ENCODE measurements around the gene RTL1. TPM values are rescaled to one million over a fixed set of nuclear protein-coding genes. Genes with fewer than 3 reads are reported as not detected.

RTL1 gene
- not detected for total RNA-seq
- not detected for polyA plus RNA-seq
- long read RNA-seq, donor 1, result 0 reads
- long read RNA-seq, donor 2, result 0 reads
- long read RNA-seq, donor 3, result 0 reads
- long read RNA-seq, donor 4, result 0 reads
- long read RNA-seq, donor 5, full-length matches to known transcripts, result 1 of 1 reads
- long read RNA-seq, donor 5, partial matches to known transcripts, result 0 of 1 reads
- long read RNA-seq, donor 5, other reads (novel, unspliced or antisense), result 0 of 1 reads
- long read RNA-seq, donor 6, full-length matches to known transcripts, result 1 of 1 reads
- long read RNA-seq, donor 6, partial matches to known transcripts, result 0 of 1 reads
- long read RNA-seq, donor 6, other reads (novel, unspliced or antisense), result 0 of 1 reads
- long read RNA-seq, donor 7, result 0 reads
- long read RNA-seq, donor 8, result 0 reads
- long read RNA-seq, donor 9, result 0 reads
- long read RNA-seq, donor 10, result 0 reads

GRCh38 chr14:100903672-100904185, at the start of gene RTL1:
RTL1 (minus strand) TSS chr14:100903722; CDS start chr14:100884788, 18,934 bp downstream.
- no peak for DNase-seq
- intact Hi-C loops (cut with DNase I; ENCODE audit: low total_unique reads), result no loop called here
- Histone ChIP-seq H3K9me3 (no peaks in the 10 kb centered on the region), H3K27me3 (peaks cover 0 to 87% (median 52%) of the 10 kb centered on the region in 3 donors), H3K4me1 (peaks cover 5 to 32% (median 16%) of the 10 kb centered on the region in 4 donors), H3K4me3 (no peak within 1 kb of the TSS), H3K36me3 (peaks cover 0 to 3% (median 0%) of the 10 kb centered on the region in 4 donors), H3K27ac (no peak within 1 kb of the TSS)
- whole genome bisulfite sequencing, 5 donors, result 57 to 66% (median 64%) methylated on average over 12 of the region's 12 CpGs
- no peak for TF ChIP-seq CTCF (IDR thresholded peaks at IDR 0.05)
- no peak for TF ChIP-seq EP300 (IDR thresholded peaks at IDR 0.05)
- TF ChIP-seq POLR2AphosphoS5 (IDR thresholded peaks at IDR 0.05), result no peak
- no peak for TF ChIP-seq POLR2A (IDR thresholded peaks at IDR 0.05)

- H3K27ac ChIP-seq, result no peak overlapping the region
- TF ChIP-seq EP300 (IDR thresholded peaks at IDR 0.05) (no peak), POLR2A (IDR thresholded peaks at IDR 0.05) (no peak), POLR2AphosphoS5 (IDR thresholded peaks at IDR 0.05) (no peak), CTCF (IDR thresholded peaks at IDR 0.05) (no peak)
- H3K27me3 ChIP-seq, result no peaks in the 10 kb centered on the region
- H3K4me3 ChIP-seq, result no peak overlapping the region
- H3K9me3 ChIP-seq, result no peaks in the 10 kb centered on the region
- DNase-seq, result no peak
- H3K4me1 ChIP-seq, result no peaks in the 10 kb centered on the region
- H3K36me3 ChIP-seq, result no peaks in the 10 kb centered on the region
- WGBS, 5 donors, result 77 to 90% (median 82%) methylated on average over 3 of the region's 3 CpGs
- intact Hi-C loops (cut with DNase I; ENCODE audit: low total_unique reads), result no loop called here
Measured at GRCh38 chr14:100950024-100950423, 46.5 kb upstream of the RTL1 start.

GRCh38 chr14:100944052-100944451, 40.5 kb upstream of the RTL1 start:
- no peaks in the 10 kb centered on the region for H3K4me1 ChIP-seq
- no peaks in the 10 kb centered on the region for H3K36me3 ChIP-seq
- no peaks in the 10 kb centered on the region for H3K9me3 ChIP-seq
- no peak for DNase-seq
- H3K27ac ChIP-seq, result no peak overlapping the region
- H3K27me3 ChIP-seq, result no peaks in the 10 kb centered on the region
- H3K4me3 ChIP-seq, result no peak overlapping the region
- intact Hi-C loops (cut with DNase I; ENCODE audit: low total_unique reads), result no loop called here
- TF ChIP-seq EP300 (IDR thresholded peaks at IDR 0.05) (no peak), POLR2A (IDR thresholded peaks at IDR 0.05) (no peak), CTCF (IDR thresholded peaks at IDR 0.05) (no peak), POLR2AphosphoS5 (IDR thresholded peaks at IDR 0.05) (no peak)
- 74 to 92% (median 91%) methylated on average over 2 of the region's 2 CpGs for WGBS, 5 donors

- peaks cover 0 to 20% (median 5%) of the 10 kb centered on the region in 4 donors for H3K9me3 ChIP-seq
- no peak overlapping the region for H3K4me3 ChIP-seq
- no peaks in the 10 kb centered on the region for H3K36me3 ChIP-seq
- no peak overlapping the region for H3K27ac ChIP-seq
- no peaks in the 10 kb centered on the region for H3K4me1 ChIP-seq
- intact Hi-C loops (cut with DNase I; ENCODE audit: low total_unique reads), result no loop called here
- no peaks in the 10 kb centered on the region for H3K27me3 ChIP-seq
- WGBS, 5 donors, result 83 to 92% (median 87%) methylated on average over 2 of the region's 2 CpGs
- TF ChIP-seq EP300 (IDR thresholded peaks at IDR 0.05) (no peak), POLR2A (IDR thresholded peaks at IDR 0.05) (no peak), POLR2AphosphoS5 (IDR thresholded peaks at IDR 0.05) (no peak), CTCF (IDR thresholded peaks at IDR 0.05) (no peak)
- no peak for DNase-seq
Measured at GRCh38 chr14:100930270-100930669, 26.7 kb upstream of the RTL1 start.

All from stomach (tissue), 19 donors.